Measurements from ENCODE around the gene PNPLA7.
"Not testable (repeated sequence)": the region's sequence is repeated elsewhere in the genome, so short reads cannot be mapped to it uniquely, and the experiment has no call there.

Gene PNPLA7

DNA sequence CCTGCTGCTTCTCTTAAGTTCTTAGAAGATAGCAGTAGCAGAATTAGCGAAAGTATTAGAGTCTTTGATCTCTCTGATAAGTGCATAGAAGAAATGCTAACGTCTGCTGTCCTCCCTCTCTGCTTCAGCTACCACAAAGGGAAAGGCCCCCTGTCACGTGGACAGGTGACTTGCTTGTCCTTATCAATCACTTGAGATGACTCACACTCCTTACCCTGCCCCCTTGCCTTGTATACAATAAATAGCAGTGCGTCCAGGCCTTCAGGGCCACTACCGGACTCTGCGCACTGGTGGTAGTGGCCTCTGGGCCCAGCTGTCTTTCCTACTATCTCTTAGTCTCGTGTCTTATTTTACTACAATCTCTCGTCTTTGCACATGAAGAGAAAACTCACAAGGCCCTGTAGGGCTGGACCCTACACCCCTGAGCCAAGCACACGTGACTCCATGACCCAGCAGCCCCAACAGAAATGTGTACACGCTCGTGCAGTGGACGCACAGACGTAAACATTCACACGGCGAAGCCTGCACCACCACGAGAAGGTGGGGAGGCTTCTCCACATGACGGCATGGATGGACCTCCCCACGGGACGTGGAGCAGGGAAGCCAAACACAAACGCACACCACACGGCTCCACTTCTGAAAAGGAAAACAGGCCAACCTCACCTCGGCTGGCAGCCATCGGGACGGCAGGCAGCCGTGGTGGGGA, 38.3 kb downstream of the PNPLA7 start:
- DNase-seq: no peak

DNA sequence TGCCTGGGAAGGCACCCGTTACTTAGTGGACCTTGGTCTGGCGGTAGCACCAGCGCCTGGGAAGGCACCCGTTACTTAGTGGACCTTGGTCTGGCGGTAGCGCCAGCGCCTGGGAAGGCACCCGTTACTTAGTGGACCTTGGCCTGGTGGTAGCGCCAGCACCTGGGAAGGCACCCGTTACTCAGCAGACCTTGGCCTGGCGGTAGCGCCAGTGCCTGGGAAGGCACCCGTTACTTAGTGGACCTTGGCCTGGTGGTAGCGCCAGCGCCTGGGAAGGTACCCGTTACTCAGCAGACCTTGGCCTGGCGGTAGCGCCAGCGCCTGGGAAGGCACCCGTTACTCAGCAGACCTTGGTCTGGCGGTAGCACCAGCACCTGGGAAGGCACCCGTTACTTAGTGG, 39.1 kb downstream of the PNPLA7 start:
- not testable (repeated sequence) for DNase-seq

DNA sequence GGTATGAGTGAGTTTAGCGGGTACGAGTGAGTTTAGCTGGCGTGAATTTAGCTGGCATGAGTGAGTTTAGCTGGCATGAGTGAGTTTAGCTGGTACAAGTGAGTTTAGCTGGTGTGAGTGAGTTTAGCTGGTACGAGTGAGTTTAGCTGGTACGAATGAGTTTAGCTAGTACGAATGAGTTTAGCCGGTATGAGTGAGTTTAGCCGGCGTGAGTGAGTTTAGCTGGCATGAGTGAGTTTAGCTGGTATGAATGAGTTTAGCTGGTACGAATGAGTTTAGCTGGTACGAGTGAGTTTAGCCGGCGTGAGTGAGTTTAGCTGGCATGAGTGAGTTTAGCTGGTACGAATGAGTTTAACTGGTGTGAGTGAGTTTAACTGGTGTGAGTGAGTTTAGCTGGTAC, 41.0 kb downstream of the PNPLA7 start:
- no peak for DNase-seq

DNA sequence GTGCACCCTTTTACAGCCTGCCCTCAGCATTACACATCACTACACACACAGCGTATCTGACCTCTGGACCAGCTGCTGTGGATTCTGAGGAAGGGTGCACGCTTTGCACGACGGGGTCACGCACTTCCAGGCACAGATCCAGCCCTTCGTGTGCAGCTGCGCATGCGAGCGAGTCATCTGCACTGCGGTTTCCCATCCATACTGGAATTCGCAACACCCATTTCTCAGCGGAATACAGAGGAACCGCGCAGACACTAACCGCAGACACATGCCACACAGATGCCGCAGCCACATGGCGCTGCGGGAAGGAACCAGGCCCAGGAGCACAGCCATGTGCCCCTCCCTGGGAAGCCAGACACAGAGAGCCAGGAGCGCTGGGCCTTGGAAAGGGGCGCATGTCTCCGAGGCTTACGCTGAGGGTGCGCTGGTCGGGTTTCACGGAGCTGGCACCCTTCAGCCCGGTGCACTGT, 43.5 kb downstream of the PNPLA7 start:
- no peak for DNase-seq

DNA sequence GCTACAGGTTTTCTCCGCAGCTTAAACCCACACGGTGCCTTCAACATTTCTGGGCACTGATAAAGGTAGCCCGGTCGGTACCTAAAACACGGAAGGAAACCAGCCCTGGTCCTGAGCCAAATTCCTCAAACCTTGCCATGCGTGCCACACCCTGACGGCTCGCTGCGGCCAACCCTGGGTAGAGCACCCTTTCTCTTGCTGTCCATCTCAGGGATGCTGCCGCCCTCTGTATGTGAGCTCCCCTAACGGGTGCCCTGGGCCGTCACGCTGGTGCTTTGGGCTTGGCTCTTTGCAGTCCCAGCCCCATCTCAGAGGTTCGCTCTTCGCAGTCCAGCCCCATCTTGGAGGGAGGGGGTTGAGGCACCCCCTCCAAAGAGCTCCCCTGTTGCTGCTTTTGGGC, 43.9 kb downstream of the PNPLA7 start:
- DNase-seq: no peak

GRCh38 chr9:137505421-137506140, 44.6 kb downstream of the PNPLA7 start:
- no peak for DNase-seq

DNA sequence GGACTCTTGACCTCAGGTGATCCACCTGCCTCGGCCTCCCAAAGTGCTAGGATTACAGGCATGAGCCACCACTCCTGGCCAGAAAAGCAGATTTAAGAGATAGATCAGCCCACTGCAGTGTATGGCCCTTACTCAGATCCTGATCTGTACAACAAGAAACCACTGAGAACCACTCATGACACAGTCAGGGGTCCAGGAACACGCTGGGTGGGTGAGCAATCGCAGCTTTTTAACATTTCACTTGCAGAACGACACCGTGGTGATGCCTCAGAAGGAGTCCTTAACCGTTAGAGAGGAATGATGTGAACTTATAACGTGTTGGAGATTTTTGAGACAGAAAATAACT, 45.8 kb downstream of the PNPLA7 start:
- no peak for DNase-seq

DNA sequence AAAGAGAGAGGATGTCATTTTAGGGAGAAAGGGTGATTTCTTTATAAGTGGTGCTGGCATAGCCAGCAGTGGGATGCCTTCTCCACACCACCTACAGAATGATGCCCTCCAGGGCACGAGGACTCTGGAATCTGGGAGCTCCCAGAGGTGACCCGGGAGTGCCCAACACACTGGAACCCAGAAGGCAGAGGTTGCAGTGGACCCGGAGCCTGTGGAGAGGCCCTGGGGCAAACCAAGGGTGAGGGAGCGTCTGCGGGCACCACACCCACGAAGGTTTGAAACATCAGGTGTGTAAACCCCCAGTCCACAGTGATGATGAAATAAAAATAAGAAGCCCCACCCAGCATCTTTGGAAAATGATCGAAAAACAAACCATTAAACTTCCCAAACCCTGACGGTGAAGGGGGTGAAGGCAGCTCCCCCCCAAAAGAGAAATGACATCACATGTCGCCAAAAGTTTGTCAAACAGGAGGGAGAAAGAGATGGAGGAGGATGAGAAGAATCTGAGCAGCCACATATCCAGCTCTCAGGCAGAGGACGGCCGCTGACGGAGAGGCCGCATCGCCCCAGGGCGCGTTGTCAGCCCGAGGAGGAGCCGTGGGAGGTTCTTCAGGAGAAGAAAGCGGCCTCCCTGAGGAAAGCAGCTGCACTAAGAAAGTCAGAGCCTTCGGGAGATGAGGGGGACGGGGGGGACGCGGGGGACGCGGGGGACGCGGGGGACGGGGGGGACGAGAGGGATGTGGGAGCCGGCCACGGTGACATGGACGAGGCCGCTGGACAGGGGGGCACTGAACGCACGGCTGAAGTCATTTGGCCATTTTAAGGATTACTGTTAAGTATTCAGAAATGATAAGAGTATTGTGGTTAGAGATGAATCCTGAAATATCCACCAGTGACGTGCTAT, 47.9 kb downstream of the PNPLA7 start:
- peak; percentile 14 for DNase-seq

- DNase-seq: no peak
Observed at GRCh38 chr9:137501457-137501856, 48.7 kb downstream of the PNPLA7 start.

DNA sequence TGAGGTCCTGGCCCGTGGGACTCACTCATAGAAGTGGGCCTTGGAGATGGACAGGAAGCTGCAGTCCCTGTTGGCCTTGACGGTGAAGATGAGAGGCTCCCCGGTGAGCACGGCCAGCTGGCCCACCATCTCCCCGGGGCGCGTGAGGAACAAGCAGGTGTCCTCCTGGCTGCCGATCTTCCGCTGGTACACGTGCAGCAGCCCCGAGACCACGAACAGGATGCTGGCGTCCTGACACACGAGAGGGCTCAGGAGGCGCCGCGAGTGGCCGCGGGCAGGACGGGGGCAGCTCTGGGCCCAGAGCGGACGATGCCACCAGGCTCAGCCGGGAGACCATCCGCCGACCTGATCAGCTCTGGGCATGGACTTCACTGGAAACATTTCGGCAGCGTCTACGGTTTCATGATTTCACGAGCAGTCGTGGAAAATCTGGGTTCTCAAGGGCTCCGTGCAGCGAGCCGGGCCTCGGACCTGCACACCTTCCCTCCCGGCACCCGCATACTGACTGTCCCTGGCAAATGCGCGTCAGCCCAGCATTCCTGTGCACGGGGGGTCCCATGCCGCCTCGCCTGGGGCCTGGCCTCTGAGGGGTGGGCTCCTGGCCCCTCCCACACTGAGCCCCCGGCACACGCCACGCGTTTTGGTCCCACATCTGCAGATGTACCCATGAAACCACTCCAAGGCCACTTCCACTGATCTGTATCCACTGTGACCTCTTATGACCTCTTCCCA, 49.4 kb downstream of the PNPLA7 start:
- no peak for DNase-seq

GRCh38 chr9:137499858-137500661, 50.1 kb downstream of the PNPLA7 start:
- no peak for DNase-seq

DNA sequence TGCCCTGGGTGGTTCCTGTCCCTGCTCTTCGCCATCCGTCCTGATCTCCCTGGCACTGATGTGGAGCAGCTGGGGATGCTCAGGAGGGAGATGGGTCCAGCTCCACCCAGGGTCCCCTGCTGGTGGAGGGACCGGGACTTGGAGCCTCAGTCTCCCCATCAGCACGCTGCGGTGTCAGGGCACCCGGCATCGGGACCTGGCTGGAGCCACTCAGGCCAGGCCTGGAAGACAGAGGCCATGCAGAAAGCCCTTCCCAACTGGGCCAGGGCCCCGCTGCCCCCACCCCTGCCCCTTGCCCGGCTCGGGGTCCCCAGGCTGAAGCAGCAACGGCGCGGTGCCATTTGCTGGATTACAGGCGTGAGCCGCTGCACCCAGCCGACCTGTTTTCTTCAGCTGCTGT, 50.8 kb downstream of the PNPLA7 start:
- no peak for DNase-seq

GRCh38 chr9:137498720-137499150, 51.5 kb downstream of the PNPLA7 start:
- no peak for DNase-seq

DNA sequence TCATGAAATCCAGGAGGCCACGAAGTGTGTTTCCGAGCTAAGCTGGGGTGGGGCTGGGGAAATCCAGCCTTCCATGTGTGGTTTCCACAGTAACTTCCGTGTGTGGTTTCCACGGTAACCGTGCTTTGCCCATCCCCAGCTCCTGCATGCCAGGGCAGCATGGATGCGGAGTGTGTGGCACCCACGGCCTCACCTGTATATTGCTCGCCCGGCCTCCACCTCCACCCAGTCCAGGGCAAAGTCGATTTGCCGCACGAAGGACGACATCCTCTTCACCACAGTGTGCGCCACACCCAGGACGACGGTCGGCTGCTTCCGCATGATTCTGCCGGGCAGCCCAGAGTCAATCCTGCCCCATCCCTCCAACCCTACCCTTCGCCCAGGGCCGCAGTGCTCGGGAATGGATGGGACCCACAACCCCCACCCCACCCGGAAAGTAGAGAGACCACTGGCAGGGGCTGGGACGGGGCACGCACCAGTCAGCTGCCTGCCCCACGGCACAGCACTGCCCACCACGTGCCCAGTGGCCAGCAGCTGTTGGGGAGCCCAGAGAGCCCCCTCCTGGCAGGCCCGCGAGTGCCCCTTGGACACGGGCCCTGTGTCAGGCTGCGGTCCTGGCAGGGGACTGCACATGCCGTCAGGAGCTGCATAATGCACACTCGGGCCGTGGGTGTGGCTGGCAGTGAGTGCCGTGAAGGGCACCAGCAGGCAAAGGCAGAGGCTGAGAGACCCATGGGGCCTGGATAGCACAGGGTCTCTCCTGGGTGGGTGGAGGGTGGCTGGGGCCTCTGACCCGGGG, 52.1 kb downstream of the PNPLA7 start:
- no peak for DNase-seq

GRCh38 chr9:137496601-137497375, 53.4 kb downstream of the PNPLA7 start:
- DNase-seq: no peak

- no peak for DNase-seq
Observed at GRCh38 chr9:137494550-137495351, 55.5 kb downstream of the PNPLA7 start.

DNA sequence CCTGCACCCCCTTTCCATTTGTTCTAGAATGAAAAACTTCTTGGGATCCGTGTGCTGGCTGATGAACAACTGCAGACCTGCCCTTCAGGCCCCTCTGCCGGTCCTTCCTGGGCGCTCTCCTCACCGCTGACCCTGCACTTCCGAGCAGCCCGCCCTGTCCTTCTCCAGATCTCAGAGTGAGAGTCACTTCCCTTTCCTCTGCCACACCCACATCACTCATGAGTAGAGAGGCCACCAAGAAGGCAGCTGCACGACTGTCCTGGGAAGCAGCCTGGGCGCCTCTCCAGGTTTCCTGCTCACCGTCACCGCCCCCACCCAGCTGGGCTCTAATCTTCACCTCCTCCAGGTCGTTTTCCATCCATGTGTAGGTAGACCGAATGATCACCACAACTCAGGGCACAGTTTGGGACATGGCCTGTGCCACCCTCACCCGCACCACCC, 56.1 kb downstream of the PNPLA7 start:
- no peak for DNase-seq

- DNase-seq: no peak
Observed at GRCh38 chr9:137493364-137494103, 56.7 kb downstream of the PNPLA7 start.
